Astrocyte of the spinal cord (primary cell): Measurements from ENCODE around the gene SP6.

Experiments
- DNase-seq: peaks from one replicate; pipeline ENCODE4 v3.0.0; 2011; ENCODE audit warnings: low read depth, low spot score
- H3K4me3 ChIP-seq: 2 replicates; pipeline ENCODE4 v1.5.1; 2011; ENCODE audit warnings: low read depth, mild to moderate bottlenecking, low read length, moderate library complexity
- in situ Hi-C: cut with HindIII; loops from 2 replicates; pipeline ENCODE4 v1.10.0; 2017; ENCODE audit warnings: low sequenced_read_pairs
- TF ChIP-seq, protein P1 (sequence below): IDR thresholded peaks from 2 replicates; pipeline ENCODE4 v1.5.1; 2012; ENCODE audit warnings: low read depth, mild to moderate bottlenecking, low read length, inconsistent platforms

SP6 gene

DNA sequence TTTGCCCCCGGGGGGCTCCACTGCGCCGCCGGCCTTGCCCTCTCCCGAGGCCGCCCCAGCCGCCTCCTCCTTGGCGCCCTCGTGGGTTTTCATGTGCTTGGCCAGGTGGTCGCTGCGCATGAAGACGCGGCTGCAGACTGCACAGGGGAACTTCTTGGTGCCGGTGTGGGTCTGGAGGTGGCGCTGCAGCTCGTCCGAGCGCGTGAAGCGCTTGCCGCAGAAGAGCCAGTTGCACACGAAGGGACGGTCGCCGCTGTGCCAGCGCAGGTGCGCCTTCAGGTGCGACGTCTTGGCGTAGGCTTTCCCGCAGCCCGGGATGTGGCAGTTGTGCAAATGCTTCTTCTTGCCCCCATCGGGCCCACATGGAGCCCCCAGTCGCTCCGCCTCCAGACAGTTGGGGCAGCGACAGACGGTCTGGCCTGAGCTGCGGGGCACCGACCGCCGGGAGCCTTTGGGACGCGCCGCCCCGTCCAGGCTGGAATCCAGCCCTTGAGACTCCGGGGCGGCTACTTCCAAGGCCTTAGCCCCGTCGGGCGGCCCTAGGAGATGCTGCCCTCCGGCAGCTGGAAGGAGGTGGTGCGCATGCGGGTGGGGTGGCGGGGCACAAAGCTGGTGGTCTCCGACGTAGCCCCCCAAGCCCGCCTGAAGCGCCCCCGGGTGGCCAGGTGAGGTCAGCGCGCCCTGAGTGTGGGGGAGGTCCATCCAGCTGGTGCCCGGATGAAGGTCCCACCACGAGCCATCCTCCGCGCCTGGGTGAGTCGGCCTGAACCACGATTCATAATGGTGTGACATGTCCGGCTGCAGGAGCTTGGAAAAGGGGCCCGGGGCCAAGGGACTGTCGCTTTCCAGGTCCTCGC lies 3.4 kb downstream of the SP6 start:
- in situ Hi-C loops, result no loop called here
- TF ChIP-seq, protein P1, sequence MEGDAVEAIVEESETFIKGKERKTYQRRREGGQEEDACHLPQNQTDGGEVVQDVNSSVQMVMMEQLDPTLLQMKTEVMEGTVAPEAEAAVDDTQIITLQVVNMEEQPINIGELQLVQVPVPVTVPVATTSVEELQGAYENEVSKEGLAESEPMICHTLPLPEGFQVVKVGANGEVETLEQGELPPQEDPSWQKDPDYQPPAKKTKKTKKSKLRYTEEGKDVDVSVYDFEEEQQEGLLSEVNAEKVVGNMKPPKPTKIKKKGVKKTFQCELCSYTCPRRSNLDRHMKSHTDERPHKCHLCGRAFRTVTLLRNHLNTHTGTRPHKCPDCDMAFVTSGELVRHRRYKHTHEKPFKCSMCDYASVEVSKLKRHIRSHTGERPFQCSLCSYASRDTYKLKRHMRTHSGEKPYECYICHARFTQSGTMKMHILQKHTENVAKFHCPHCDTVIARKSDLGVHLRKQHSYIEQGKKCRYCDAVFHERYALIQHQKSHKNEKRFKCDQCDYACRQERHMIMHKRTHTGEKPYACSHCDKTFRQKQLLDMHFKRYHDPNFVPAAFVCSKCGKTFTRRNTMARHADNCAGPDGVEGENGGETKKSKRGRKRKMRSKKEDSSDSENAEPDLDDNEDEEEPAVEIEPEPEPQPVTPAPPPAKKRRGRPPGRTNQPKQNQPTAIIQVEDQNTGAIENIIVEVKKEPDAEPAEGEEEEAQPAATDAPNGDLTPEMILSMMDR, result peak; percentile 38
- H3K4me3 ChIP-seq, result no peak overlapping the region
- DNase-seq, result no peak

DNA sequence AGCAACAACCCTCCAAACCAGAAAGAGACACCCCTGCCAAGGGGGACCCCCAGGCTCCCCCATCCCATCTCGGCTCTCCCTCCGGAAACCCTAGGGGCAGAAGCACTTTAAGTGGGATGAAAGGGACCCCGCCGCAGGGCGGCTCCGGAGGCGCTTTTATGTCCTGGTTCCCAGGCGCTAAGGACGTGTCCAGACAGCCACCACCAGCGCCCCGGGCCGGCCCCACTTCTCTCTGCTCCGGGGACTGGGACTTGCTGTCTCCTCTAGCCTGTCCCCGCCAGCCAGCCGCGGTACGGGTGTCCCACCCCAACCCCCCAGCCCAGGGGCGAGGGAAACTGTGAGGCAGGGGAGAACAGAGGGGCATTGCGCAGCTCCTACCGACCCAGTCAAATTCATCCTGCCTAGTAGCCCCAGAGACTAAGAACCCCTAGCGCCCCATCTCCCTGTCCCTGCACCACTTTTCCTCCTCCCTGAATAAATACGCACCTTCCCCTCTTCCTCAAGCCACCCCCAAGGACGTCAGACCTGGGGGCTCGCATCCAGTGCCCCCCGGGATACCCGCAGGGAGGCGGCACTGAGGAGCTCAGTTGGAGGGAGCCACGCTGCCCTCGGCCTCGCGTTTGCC lies 4.1 kb downstream of the SP6 start:
- H3K4me3 ChIP-seq, result no peak overlapping the region
- DNase-seq, result no peak
- TF ChIP-seq, protein P1, result no peak
- in situ Hi-C loops, result no loop called here

DNA sequence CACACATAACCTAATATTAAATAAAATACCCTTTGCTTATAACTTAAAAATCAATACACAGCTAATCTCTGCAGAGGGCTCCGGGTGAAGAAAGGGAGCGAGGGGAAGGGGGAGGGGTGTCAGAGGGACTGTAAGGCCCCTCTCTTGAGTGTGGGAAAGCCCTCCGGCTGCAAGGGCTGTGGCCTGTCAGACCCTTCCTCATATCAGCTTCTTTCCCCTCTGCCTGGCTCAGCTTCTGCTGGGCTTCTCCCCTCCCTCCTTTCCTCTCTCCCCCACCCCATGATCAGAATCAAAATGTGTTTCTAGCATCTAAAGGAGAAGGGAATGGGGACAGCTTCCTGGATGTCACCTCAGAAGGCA lies 5.3 kb downstream of the SP6 start:
- in situ Hi-C loops, result no loop called here
- no peak overlapping the region for H3K4me3 ChIP-seq
- no peak for DNase-seq
- TF ChIP-seq, protein P1, result no peak

DNA sequence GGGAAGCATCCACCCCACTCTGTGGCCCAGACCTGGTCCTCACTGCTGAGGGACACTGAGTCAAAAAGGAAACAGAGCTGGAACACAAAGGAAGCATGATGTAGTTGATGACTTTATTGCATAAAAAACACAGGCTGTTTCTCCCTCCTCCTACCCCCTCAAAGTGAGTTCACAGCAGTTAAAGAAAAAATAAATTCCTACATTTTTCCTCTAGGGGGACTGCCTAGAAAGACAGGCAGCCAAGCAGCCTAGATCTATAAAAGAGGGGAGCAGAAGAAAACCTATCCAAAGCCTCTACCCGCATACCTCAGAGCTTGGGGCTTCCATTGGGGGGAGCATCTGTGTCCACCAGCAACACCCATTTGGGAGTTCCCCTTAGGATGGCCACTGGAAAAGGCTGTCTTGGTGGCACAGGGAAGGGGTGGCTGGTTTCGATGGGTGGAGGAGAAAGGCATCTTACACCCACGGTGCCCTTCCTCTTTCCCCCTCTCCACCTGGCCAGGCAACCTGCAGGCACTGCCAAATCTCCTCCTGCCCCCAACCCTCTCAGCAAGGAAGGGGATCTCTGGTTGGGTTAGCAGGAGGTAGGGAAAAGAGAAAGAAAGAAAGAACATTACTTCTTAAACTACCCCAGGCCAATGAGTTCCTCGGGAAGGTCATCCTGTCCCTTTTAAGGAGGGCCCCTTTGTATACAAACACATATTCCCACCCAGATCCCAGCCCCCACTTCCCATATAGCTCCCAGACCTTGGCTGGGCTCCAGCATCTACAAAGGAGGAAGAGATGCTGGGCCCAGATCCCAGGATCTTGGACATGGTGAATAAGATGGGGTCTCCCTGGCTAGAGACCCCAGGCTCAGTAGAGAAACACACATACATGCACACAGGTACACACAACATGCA lies 5.9 kb downstream of the SP6 start:
- peak; percentile 15 for DNase-seq
- TF ChIP-seq, protein P1, result peak; percentile 45
- in situ Hi-C loops, result no loop called here
- no peak overlapping the region for H3K4me3 ChIP-seq

DNA sequence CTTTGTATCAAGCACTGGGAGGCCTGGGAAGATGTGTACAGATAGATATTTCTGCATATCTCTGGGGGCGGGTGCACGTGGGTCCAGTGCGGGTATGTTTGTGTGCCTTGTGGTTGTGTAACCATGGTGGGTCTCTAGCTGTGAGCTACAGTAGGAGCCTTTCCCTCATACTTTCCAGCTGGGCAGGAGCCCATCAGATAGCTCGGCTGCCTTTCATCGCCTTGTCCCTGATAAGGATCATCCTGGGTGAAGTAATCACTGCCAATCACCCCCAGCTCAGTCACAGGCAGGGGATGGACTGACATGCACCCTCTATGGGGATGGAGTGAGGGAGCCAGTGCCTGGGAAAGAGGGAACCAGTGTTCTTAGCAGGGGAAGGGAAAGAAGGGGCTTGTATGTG lies 6.7 kb downstream of the SP6 start:
- H3K4me3 ChIP-seq, result no peak overlapping the region
- no peak for DNase-seq
- in situ Hi-C loops, result no loop called here
- TF ChIP-seq, protein P1, result no peak

DNA sequence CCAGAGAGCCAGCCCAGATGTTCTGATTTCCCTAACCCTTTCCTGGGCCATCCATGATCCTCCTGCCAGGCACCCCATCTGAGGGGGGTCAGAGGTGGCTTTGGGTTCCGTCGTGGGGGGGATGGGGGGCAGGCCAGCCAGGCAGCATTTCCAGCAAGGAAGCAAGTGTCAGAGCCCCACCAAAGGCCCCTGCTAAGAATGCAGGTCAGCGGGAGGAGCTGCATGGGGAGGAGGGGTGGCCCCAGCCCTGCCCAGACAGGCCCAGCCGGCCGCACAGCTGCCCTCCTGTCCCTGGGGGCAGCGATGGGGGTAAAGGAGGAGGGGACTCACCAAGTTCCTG lies 7.6 kb downstream of the SP6 start:
- DNase-seq, result no peak
- in situ Hi-C loops, result no loop called here
- TF ChIP-seq, protein P1, result no peak
- no peak overlapping the region for H3K4me3 ChIP-seq
